Stimulated activated CD4-positive, alpha-beta T cell treated with anti-CD3 and anti-CD28 coated beads, Interleukin-2, amount 100 ng/mL, for 24 hours (primary cell): ENCODE measurements around the gene HMGXB3.
"Not testable (repeated sequence)": the region's sequence is repeated elsewhere in the genome, so short reads cannot be mapped to it uniquely, and the experiment has no call there.

Source experiments
- DNase-seq, 2 donors: peaks; one replicate each; pipeline ENCODE4 v3.0.0-alpha.2; 2020

HMGXB3 gene

GRCh38 chr5:150021491-150022157 lies 21.1 kb downstream of the HMGXB3 start:
- DNase-seq: no peak

- DNase-seq: no peak
These were observed 21.6 kb downstream of the HMGXB3 start for GRCh38 chr5:150022158-150022531.

- no peak for DNase-seq
These were observed 22.1 kb downstream of the HMGXB3 start for GRCh38 chr5:150022681-150023080.

GRCh38 chr5:150023136-150023535 lies 22.6 kb downstream of the HMGXB3 start:
- no peak for DNase-seq

- DNase-seq: no peak
These were observed 23.9 kb downstream of the HMGXB3 start for GRCh38 chr5:150024346-150024984.

GRCh38 chr5:150026682-150027172 lies 26.2 kb downstream of the HMGXB3 start:
- DNase-seq: no peak

GRCh38 chr5:150028047-150028446 lies 27.5 kb downstream of the HMGXB3 start:
- not testable (repeated sequence) for DNase-seq

- DNase-seq: no peak
These were observed 32.8 kb downstream of the HMGXB3 start for GRCh38 chr5:150033334-150033733.

- DNase-seq: no peak
These were observed 34.1 kb downstream of the HMGXB3 start for GRCh38 chr5:150034662-150035061.

GRCh38 chr5:150035139-150035895 lies 34.8 kb downstream of the HMGXB3 start:
- no peak for DNase-seq

- no peak for DNase-seq
These were observed 36.0 kb downstream of the HMGXB3 start for GRCh38 chr5:150036513-150036912.

- no peak for DNase-seq
These were observed 38.0 kb downstream of the HMGXB3 start for GRCh38 chr5:150038547-150038946.

- no peak for DNase-seq
These were observed 41.9 kb downstream of the HMGXB3 start for GRCh38 chr5:150042459-150042858.

- DNase-seq: no peak
These were observed 43.3 kb downstream of the HMGXB3 start for GRCh38 chr5:150043657-150044328.

- no peak for DNase-seq
These were observed 43.8 kb downstream of the HMGXB3 start for GRCh38 chr5:150044329-150044681.

GRCh38 chr5:150044712-150045111 lies 44.2 kb downstream of the HMGXB3 start:
- DNase-seq: no peak

- DNase-seq: no peak
These were observed 45.0 kb downstream of the HMGXB3 start for GRCh38 chr5:150045549-150045948.

- DNase-seq: no peak
These were observed 45.5 kb downstream of the HMGXB3 start for GRCh38 chr5:150046031-150046430.

GRCh38 chr5:150050172-150050811 lies 49.8 kb downstream of the HMGXB3 start:
- not testable (repeated sequence) for DNase-seq

- no peak for DNase-seq
These were observed 51.2 kb downstream of the HMGXB3 start for GRCh38 chr5:150051657-150052195.

- no peak for DNase-seq
These were observed 51.9 kb downstream of the HMGXB3 start for GRCh38 chr5:150052226-150052955.
